Measurements from ENCODE around the gene IFT172. TPM values are rescaled to one million over a fixed set of nuclear protein-coding genes. Genes with fewer than 3 reads are reported as not detected.
A peak's percentile ranks its signal among the peaks of the same experiment; 100 is the strongest.
"Not testable (repeated sequence)": the region's sequence is repeated elsewhere in the genome, so short reads cannot be mapped to it uniquely, and the experiment has no call there.

IFT172 gene
- total RNA-seq, 2 experiments from 2014 or later = 9.3 to 9.8 TPM

GRCh38 chr2:27441226-27441926 is 48.2 kb downstream of the IFT172 start:
- H3K27ac Mint-ChIP-seq = no peak overlapping the region
- CTCF ChIA-PET = interaction anchor here (0.6 to 1.4 kb wide), 3 partner anchors 9 to 229 kb away, joined by 3 to 6 read pairs (median 3); no protein-coding TSS in a partner anchor
- POLR2A ChIA-PET = no interaction called here
- no peaks in the 10 kb centered on the region for H3K27me3 Mint-ChIP-seq
- DNase-seq = no peak
- H3K4me3 Mint-ChIP-seq = no peak overlapping the region
- no peaks in the 10 kb centered on the region for H3K9me3 Mint-ChIP-seq
- peaks cover 46% of the 10 kb centered on the region for H3K36me3 Mint-ChIP-seq (ENCODE audit: low read depth)
- H3K4me1 Mint-ChIP-seq = peaks cover 16% of the 10 kb centered on the region

DNA sequence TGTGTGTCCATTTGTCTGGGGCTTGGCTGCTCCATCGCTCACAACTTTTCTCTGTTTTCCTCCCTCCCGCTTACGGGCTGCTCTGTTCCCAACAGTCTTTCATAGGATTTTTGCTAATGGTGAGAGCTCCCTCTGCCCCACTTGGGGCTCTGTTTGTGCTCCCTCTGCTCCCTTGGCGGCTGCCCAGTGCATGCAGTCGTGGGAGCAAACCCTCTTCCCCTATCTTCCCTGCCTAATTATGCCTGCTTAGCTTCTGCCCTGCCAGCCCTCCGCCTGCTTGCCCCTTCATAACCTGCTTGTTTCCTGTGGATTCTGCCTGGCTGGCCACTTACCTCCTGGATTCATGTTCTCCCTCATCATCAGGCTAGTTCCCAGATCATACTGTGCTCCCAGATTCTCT is 53.9 kb downstream of the IFT172 start:
- H3K27me3 Mint-ChIP-seq = no peaks in the 10 kb centered on the region
- no peak overlapping the region for H3K4me3 Mint-ChIP-seq
- no peak overlapping the region for H3K27ac Mint-ChIP-seq
- DNase-seq = no peak
- ChIA-PET POLR2A (no interaction called here), CTCF (interaction anchor here (0.6 kb wide), 1 partner anchor 32 kb away, joined by 3 read pairs; no protein-coding TSS in a partner anchor)
- no peaks in the 10 kb centered on the region for H3K9me3 Mint-ChIP-seq
- H3K4me1 Mint-ChIP-seq = peaks cover 14% of the 10 kb centered on the region
- peaks cover 64% of the 10 kb centered on the region for H3K36me3 Mint-ChIP-seq (ENCODE audit: low read depth)

GRCh38 chr2:27431395-27431794 is 58.1 kb downstream of the IFT172 start:
- peaks cover 37% of the 10 kb centered on the region for H3K4me1 Mint-ChIP-seq
- POLR2A ChIA-PET = no interaction called here
- peak; percentile 37 for DNase-seq
- peak overlapping the region; percentile 33 for H3K4me3 Mint-ChIP-seq
- H3K9me3 Mint-ChIP-seq = no peaks in the 10 kb centered on the region
- H3K36me3 Mint-ChIP-seq (ENCODE audit: low read depth) = peaks cover 37% of the 10 kb centered on the region
- CTCF ChIA-PET = interaction anchor here (0.7 to 1.8 kb wide), 7 partner anchors 10 to 276 kb away, joined by 3 to 6 read pairs (median 3); partner anchors contain the start of gene PPM1G
- H3K27ac Mint-ChIP-seq = peak overlapping the region; percentile 77
- no peaks in the 10 kb centered on the region for H3K27me3 Mint-ChIP-seq

- CTCF ChIA-PET = interaction anchor here (0.9 to 3.2 kb wide), 5 partner anchors 20 to 254 kb away, joined by 3 to 12 read pairs (median 6); partner anchors contain the start of genes EIF2B4, GTF3C2 and PPM1G
- Mint-ChIP-seq H3K4me3 (peak overlapping the region; percentile 99), H3K36me3 (ENCODE audit: low read depth) (peaks cover 16% of the 10 kb centered on the region), H3K4me1 (peaks cover 37% of the 10 kb centered on the region), H3K9me3 (no peaks in the 10 kb centered on the region), H3K27me3 (no peaks in the 10 kb centered on the region), H3K27ac (peak overlapping the region; percentile 99)
- POLR2A ChIA-PET = interaction anchor here (0.6 to 1.6 kb wide), 3 partner anchors 20 to 59 kb away, joined by 3 to 5 read pairs (median 3); partner anchors contain the start of gene PPM1G
- DNase-seq = peak; percentile 68
Measured at GRCh38 chr2:27428978-27429541, 60.5 kb downstream of the IFT172 start.

DNA sequence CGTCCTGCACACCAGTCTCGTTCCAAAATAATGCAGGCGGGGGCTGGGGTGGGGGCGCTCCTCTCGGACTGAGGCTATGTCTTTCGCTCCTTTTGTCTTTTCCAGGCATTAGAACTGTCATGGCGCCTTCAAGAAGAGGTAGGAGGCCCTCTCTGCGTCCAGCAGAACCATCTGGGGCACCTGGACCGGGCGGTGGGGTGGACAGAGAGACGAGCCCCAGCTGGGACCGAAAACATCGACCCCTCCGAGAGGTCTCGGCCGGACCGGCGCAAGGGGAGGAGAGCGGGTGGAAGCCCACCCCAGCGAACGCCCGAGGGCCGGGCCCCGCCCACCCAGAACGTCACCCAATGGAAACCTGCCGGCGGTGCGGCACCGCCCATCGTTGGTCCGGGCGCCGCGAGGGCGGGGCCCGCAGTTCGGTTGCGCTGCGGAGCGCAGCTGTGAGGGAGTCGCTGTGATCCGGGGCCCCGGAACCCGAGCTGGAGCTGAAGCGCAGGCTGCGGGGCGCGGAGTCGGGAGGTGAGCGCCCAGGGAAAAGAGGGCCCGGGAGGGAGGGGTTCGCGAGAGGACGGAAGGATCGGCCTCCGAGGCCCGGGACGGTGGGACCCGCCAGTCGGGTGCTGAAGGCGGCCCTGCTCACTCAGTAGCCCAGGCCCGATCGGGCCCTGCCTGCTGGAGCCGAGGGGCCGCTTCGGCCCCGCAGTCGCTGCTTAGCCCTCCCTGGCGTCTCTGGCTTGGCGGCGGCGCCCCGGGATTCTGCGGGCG is 61.1 kb downstream of the IFT172 start, which contains the start of gene NRBP1:
TSS of gene NRBP1 (plus strand) at position 419 of the 765 bp plus-strand sequence. CDS start 4,643 bp downstream, outside the sequence.
- Mint-ChIP-seq H3K27ac (peak within 1 kb of the TSS; percentile 99), H3K4me1 (peaks cover 37% of the 10 kb centered on the region), H3K27me3 (peaks cover 3% of the 10 kb centered on the region), H3K36me3 (ENCODE audit: low read depth) (peaks cover 9% of the 10 kb centered on the region), H3K4me3 (peak within 1 kb of the TSS; percentile 99), H3K9me3 (no peaks in the 10 kb centered on the region)
- POLR2A ChIA-PET = interaction anchor here (0.6 to 1.6 kb wide), 4 partner anchors 19 to 190 kb away, joined by 3 to 5 read pairs (median 4); partner anchors contain the start of gene PPM1G
- peak; percentile 94 for DNase-seq
- CTCF ChIA-PET = interaction anchor here (0.8 to 3.2 kb wide), 8 partner anchors 9 to 255 kb away, joined by 3 to 12 read pairs (median 4); partner anchors contain the start of genes EIF2B4, GTF3C2 and PPM1G

- H3K9me3 Mint-ChIP-seq = no peaks in the 10 kb centered on the region
- H3K36me3 Mint-ChIP-seq (ENCODE audit: low read depth) = peaks cover 4% of the 10 kb centered on the region
- CTCF ChIA-PET = interaction anchor here (0.8 to 3.2 kb wide), 7 partner anchors 8 to 255 kb away, joined by 3 to 12 read pairs (median 4); partner anchors contain the start of genes EIF2B4 and PPM1G
- peak overlapping the region; percentile 99 for H3K27ac Mint-ChIP-seq
- H3K4me1 Mint-ChIP-seq = peaks cover 34% of the 10 kb centered on the region
- peak overlapping the region; percentile 99 for H3K4me3 Mint-ChIP-seq
- peaks cover 3% of the 10 kb centered on the region for H3K27me3 Mint-ChIP-seq
- POLR2A ChIA-PET = interaction anchor here (0.6 to 1.0 kb wide), 3 partner anchors 22 to 190 kb away, joined by 3 to 4 read pairs (median 3); no protein-coding TSS in a partner anchor
- DNase-seq = no peak
Measured at GRCh38 chr2:27427863-27428212, 61.7 kb downstream of the IFT172 start.

- H3K4me3 Mint-ChIP-seq; H3K27ac Mint-ChIP-seq; H3K9me3 Mint-ChIP-seq; DNase-seq; CTCF ChIA-PET; H3K36me3 Mint-ChIP-seq (ENCODE audit: low read depth); POLR2A ChIA-PET; H3K27me3 Mint-ChIP-seq: not testable (repeated sequence)
- peaks cover 17% of the 10 kb centered on the region for H3K4me1 Mint-ChIP-seq
Measured at GRCh38 chr2:27425039-27425438, 64.5 kb downstream of the IFT172 start.

DNA sequence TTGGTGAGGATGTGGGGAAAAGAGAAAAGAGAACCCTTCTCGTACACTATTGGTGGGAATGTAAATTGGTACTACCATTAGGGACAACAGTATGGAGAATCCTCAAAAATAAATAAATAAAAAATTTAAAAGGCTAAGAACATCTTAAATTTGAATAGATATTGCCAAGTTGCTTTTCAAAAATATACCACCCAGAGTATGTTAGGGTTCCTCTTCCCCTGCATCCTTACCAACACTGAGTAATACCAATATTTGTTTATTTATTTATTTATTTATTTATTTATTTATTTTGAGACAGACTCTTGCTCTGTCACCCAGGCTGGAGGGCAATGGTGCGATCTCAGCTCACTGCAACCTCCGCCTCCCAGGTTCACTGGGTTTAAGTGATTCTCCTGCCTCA is 66.6 kb downstream of the IFT172 start:
- H3K4me1 Mint-ChIP-seq = peaks cover 10% of the 10 kb centered on the region
- H3K27me3 Mint-ChIP-seq = peaks cover 5% of the 10 kb centered on the region
- ChIA-PET CTCF (interaction anchor here (1.2 kb wide), 1 partner anchor 53 kb away, joined by 3 read pairs; the partner anchor contains the start of gene EIF2B4), POLR2A (no interaction called here)
- H3K9me3 Mint-ChIP-seq = no peaks in the 10 kb centered on the region
- H3K36me3 Mint-ChIP-seq (ENCODE audit: low read depth) = no peaks in the 10 kb centered on the region
- no peak overlapping the region for H3K4me3 Mint-ChIP-seq
- no peak for DNase-seq
- H3K27ac Mint-ChIP-seq = no peak overlapping the region

GRCh38 chr2:27421660-27422250 is 67.8 kb downstream of the IFT172 start:
- Mint-ChIP-seq H3K36me3 (ENCODE audit: low read depth) (no peaks in the 10 kb centered on the region), H3K9me3 (no peaks in the 10 kb centered on the region), H3K27ac (no peak overlapping the region), H3K4me3 (no peak overlapping the region), H3K27me3 (peaks cover 5% of the 10 kb centered on the region), H3K4me1 (no peaks in the 10 kb centered on the region)
- ChIA-PET POLR2A (no interaction called here), CTCF (interaction anchor here (1.8 kb wide), 1 partner anchor 262 kb away, joined by 4 read pairs; no protein-coding TSS in a partner anchor)
- DNase-seq = no peak

- no peaks in the 10 kb centered on the region for H3K4me1 Mint-ChIP-seq
- peaks cover 5% of the 10 kb centered on the region for H3K27me3 Mint-ChIP-seq
- H3K9me3 Mint-ChIP-seq = no peaks in the 10 kb centered on the region
- H3K36me3 Mint-ChIP-seq (ENCODE audit: low read depth) = no peaks in the 10 kb centered on the region
- H3K27ac Mint-ChIP-seq = no peak overlapping the region
- ChIA-PET POLR2A (no interaction called here), CTCF (interaction anchor here (1.8 kb wide), 1 partner anchor 262 kb away, joined by 4 read pairs; no protein-coding TSS in a partner anchor)
- no peak for DNase-seq
- no peak overlapping the region for H3K4me3 Mint-ChIP-seq
Measured at GRCh38 chr2:27420996-27421395, 68.5 kb downstream of the IFT172 start.

GRCh38 chr2:27416151-27416550 is 73.4 kb downstream of the IFT172 start:
- peaks cover 2% of the 10 kb centered on the region for H3K9me3 Mint-ChIP-seq
- no peak overlapping the region for H3K27ac Mint-ChIP-seq
- peaks cover 4% of the 10 kb centered on the region for H3K4me1 Mint-ChIP-seq
- H3K36me3 Mint-ChIP-seq (ENCODE audit: low read depth) = no peaks in the 10 kb centered on the region
- no peak for DNase-seq
- peaks cover 6% of the 10 kb centered on the region for H3K27me3 Mint-ChIP-seq
- ChIA-PET POLR2A (no interaction called here), CTCF (interaction anchor here (1.0 kb wide), 1 partner anchor 12 kb away, joined by 3 read pairs; the partner anchor contains the start of gene NRBP1)
- no peak overlapping the region for H3K4me3 Mint-ChIP-seq

Measured in activated CD4-positive, alpha-beta T cell treated with anti-CD3 and anti-CD28 coated beads, Interleukin-2, amount 10 ng/mL, durations not matched to agents 7 days and 5 days (primary cell).